NCI-H69 (cell line): ENCODE measurements around the gene SDC3.

Experiments
- DNase-seq: peaks from one replicate; lab custom pipeline; 2025; lab: John Stamatoyannopoulos, UW

The SDC3 gene

GRCh38 chr1:30848130-30848529, 60.4 kb downstream of the SDC3 start:
- no peak for DNase-seq

- peak; percentile 77 for DNase-seq
These were observed 61.1 kb downstream of the SDC3 start for GRCh38 chr1:30847358-30847972.

- DNase-seq: peak; percentile 15
These were observed 62.0 kb downstream of the SDC3 start for GRCh38 chr1:30846587-30846986.

- peak; percentile 14 for DNase-seq
These were observed 62.7 kb downstream of the SDC3 start for GRCh38 chr1:30845904-30846290.

- no peak for DNase-seq
These were observed 63.2 kb downstream of the SDC3 start for GRCh38 chr1:30845237-30845903.

- DNase-seq: no peak
These were observed 63.9 kb downstream of the SDC3 start for GRCh38 chr1:30844631-30845030.

- DNase-seq: peak; percentile 79
These were observed 65.7 kb downstream of the SDC3 start for GRCh38 chr1:30842697-30843354.

GRCh38 chr1:30840904-30841598, 67.5 kb downstream of the SDC3 start:
- no peak for DNase-seq

GRCh38 chr1:30839827-30840359, 68.7 kb downstream of the SDC3 start:
- DNase-seq: no peak

GRCh38 chr1:30838996-30839395, 69.6 kb downstream of the SDC3 start:
- no peak for DNase-seq

- no peak for DNase-seq
These were observed 70.9 kb downstream of the SDC3 start for GRCh38 chr1:30837653-30838052.

- peak; percentile 70 for DNase-seq
These were observed 74.3 kb downstream of the SDC3 start for GRCh38 chr1:30834253-30834652.

- DNase-seq: no peak
These were observed 78.0 kb downstream of the SDC3 start for GRCh38 chr1:30830537-30830936.

GRCh38 chr1:30829889-30830288, 78.7 kb downstream of the SDC3 start:
- no peak for DNase-seq

GRCh38 chr1:30824736-30825429, 83.7 kb downstream of the SDC3 start:
- DNase-seq: no peak

- peak; percentile 95 for DNase-seq
These were observed 84.4 kb downstream of the SDC3 start for GRCh38 chr1:30823969-30824735.

GRCh38 chr1:30823627-30823968, 85.0 kb downstream of the SDC3 start:
- DNase-seq: no peak

GRCh38 chr1:30822966-30823581, 85.5 kb downstream of the SDC3 start:
- DNase-seq: no peak

GRCh38 chr1:30822006-30822405, 86.6 kb downstream of the SDC3 start:
- DNase-seq: no peak

GRCh38 chr1:30820299-30820698, 88.3 kb downstream of the SDC3 start:
- DNase-seq: no peak
